Endodermal cell (in vitro differentiated cells): ENCODE data around the gene OPCML. TPM values are rescaled to one million over a fixed set of nuclear protein-coding genes. Genes with fewer than 3 reads are reported as not detected.

Experiments
- DNase-seq: peaks from one replicate; pipeline ENCODE4 v3.0.0-alpha.2; 2017
- H3K27ac ChIP-seq: 2 replicates; pipeline ENCODE4 v1.5.1; 2013; ENCODE audit warnings: mild to moderate bottlenecking, low read depth, low read length, moderate library complexity
- H3K27me3 ChIP-seq: 2 replicates; pipeline ENCODE4 v1.6.1; 2013; ENCODE audit warnings: mild to moderate bottlenecking, low read length, moderate library complexity; ENCODE audit not compliant: insufficient read depth, control insufficient read depth, poor library complexity, severe bottlenecking
- H3K36me3 ChIP-seq: 2 replicates; pipeline ENCODE4 v1.7.0; 2013; ENCODE audit warnings: mild to moderate bottlenecking, low read length, moderate library complexity; ENCODE audit not compliant: control insufficient read depth, insufficient read depth
- H3K4me1 ChIP-seq: one replicate; pipeline ENCODE4 v1.7.0; 2013; ENCODE audit warnings: low read length; ENCODE audit not compliant: control insufficient read depth, insufficient read depth
- H3K4me3 ChIP-seq: 2 replicates; pipeline ENCODE4 v1.5.1; 2013; ENCODE audit warnings: mild to moderate bottlenecking, low read length, moderate library complexity
- H3K9ac ChIP-seq: 2 replicates; pipeline ENCODE4 v1.6.1; 2013; ENCODE audit warnings: mild to moderate bottlenecking, low read length, moderate library complexity; ENCODE audit not compliant: poor library complexity, severe bottlenecking; ENCODE audit errors: extremely low read depth
- H3K9me3 ChIP-seq: 2 replicates; pipeline ENCODE4 v1.6.1; 2013; ENCODE audit warnings: mild to moderate bottlenecking, low read length, moderate library complexity; ENCODE audit not compliant: control insufficient read depth
- H3K27ac Mint-ChIP-seq: 2 replicates; pipeline ENCODE4 v1.8.0; 2020; ENCODE audit warnings: mixed read lengths
- H3K27me3 Mint-ChIP-seq: 2 replicates; pipeline ENCODE4 v1.8.0; 2021; ENCODE audit warnings: mild to moderate bottlenecking, mixed read lengths; ENCODE audit not compliant: insufficient read depth
- H3K36me3 Mint-ChIP-seq: 2 replicates; pipeline ENCODE4 v1.8.0; 2020; ENCODE audit warnings: low read depth, mixed read lengths
- H3K4me1 Mint-ChIP-seq: 2 replicates; pipeline ENCODE4 v1.8.0; 2020; ENCODE audit warnings: mixed read lengths
- H3K4me3 Mint-ChIP-seq: 2 replicates; pipeline ENCODE4 v1.8.0; 2020; ENCODE audit warnings: mild to moderate bottlenecking, moderate library complexity, mixed read lengths
- H3K9me3 Mint-ChIP-seq: 2 replicates; pipeline ENCODE4 v1.8.0; 2020; ENCODE audit warnings: mild to moderate bottlenecking, mixed read lengths
- WGBS, 2 experiments: methylation state at CpG; one replicate each; pipeline versions ENCODE4 v1.1.5 to v1.1.7; 2013; ENCODE audit warnings: missing lambda C conversion rate in 2 of 2, mixed read lengths in 1 of 2; ENCODE audit not compliant: insufficient coverage in 1 of 2, insufficient read length in 1 of 2; 5-methylcytosine and 5-hydroxymethylcytosine counted together
- total RNA-seq, 2 donors: library from RNA; stranded (reverse); fragmentation: NEBNext Ultra II Directional in 1 of 2; extraction: Animal tissue kit (Norgen Biotek cat#: 25700) in 1 of 2; gene quantifications; 2 replicates in 1 of 2; 3 replicates in 1 of 2; pipeline ENCODE4 v1.2.1, GENCODE V29; 2021
- TF ChIP-seq, protein P1 (sequence below): fragments of 200-600 bp; sonication (generic); conservative IDR thresholded peaks from 2 replicates; pipeline ENCODE4 v1.5.0; 2021; ENCODE audit warnings: antibody characterized with exemption, mild to moderate bottlenecking

OPCML gene
- total RNA-seq, 2 donors from 2014 or later, result 0.49 to 0.86 TPM

DNA sequence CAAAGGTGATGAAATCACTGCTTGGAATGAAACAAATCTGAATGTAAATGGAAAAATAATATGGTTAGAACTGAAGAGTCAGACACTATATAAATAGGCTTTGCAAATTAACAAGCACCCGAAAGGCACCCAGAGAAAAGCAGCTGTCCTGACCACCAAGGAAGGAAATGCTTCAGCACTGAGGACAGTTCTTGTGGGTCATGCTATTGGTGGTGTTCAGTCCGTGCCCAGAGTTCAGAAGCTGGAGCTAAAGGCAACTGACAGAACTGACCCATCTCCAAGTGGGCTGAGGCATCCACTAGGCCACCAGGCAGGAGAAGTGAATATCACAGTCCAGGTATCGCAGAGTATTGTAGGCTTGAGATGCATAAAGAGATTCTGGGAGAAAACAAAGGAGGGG, 208.9 kb downstream of the OPCML start:
- H3K4me1 ChIP-seq, result no peaks in the 10 kb centered on the region
- no peaks in the 10 kb centered on the region for H3K36me3 ChIP-seq
- TF ChIP-seq, protein P1, sequence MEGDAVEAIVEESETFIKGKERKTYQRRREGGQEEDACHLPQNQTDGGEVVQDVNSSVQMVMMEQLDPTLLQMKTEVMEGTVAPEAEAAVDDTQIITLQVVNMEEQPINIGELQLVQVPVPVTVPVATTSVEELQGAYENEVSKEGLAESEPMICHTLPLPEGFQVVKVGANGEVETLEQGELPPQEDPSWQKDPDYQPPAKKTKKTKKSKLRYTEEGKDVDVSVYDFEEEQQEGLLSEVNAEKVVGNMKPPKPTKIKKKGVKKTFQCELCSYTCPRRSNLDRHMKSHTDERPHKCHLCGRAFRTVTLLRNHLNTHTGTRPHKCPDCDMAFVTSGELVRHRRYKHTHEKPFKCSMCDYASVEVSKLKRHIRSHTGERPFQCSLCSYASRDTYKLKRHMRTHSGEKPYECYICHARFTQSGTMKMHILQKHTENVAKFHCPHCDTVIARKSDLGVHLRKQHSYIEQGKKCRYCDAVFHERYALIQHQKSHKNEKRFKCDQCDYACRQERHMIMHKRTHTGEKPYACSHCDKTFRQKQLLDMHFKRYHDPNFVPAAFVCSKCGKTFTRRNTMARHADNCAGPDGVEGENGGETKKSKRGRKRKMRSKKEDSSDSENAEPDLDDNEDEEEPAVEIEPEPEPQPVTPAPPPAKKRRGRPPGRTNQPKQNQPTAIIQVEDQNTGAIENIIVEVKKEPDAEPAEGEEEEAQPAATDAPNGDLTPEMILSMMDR, result no peak
- Mint-ChIP-seq H3K9me3 (no peaks in the 10 kb centered on the region), H3K27me3 (no peaks in the 10 kb centered on the region), H3K27ac (no peak overlapping the region), H3K36me3 (no peaks in the 10 kb centered on the region), H3K4me1 (peaks cover 2% of the 10 kb centered on the region), H3K4me3 (no peak overlapping the region)
- H3K9me3 ChIP-seq, result no peaks in the 10 kb centered on the region
- no peak overlapping the region for H3K27ac ChIP-seq
- no peak overlapping the region for H3K9ac ChIP-seq
- 83 to 89% methylated on average over 3 of the region's 3 CpGs for WGBS, 2 experiments
- H3K4me3 ChIP-seq, result no peak overlapping the region
- peak; percentile 60 for DNase-seq
- H3K27me3 ChIP-seq, result no peaks in the 10 kb centered on the region

DNA sequence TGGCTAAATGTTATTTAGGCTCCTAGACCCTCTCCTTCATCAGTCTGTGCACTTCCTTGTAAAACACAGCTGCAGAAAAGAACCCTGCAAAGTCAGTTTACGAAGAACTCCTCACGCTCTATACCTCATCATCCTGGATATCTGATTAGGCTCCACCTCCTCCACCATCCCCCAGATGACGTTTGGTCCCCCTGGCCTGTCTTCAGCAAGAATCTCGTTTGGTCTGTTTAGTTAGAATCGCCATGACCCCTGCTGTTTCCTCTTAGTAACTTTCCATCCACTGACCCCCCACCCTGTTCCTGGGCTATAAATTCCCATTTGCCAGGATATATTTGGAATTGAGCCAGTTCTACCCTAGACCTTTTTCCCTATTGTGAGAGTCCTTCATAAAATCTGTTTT, 214.1 kb downstream of the OPCML start:
- peak; percentile 57 for DNase-seq
- TF ChIP-seq, protein P1, result no peak
- H3K27me3 ChIP-seq, result no peaks in the 10 kb centered on the region
- H3K4me1 Mint-ChIP-seq, result peaks cover 6% of the 10 kb centered on the region
- no peak overlapping the region for H3K9ac ChIP-seq
- no peak overlapping the region for H3K27ac ChIP-seq
- no peaks in the 10 kb centered on the region for H3K9me3 ChIP-seq
- H3K9me3 Mint-ChIP-seq, result no peaks in the 10 kb centered on the region
- H3K36me3 Mint-ChIP-seq, result no peaks in the 10 kb centered on the region
- no peak overlapping the region for H3K27ac Mint-ChIP-seq
- H3K4me3 ChIP-seq, result no peak overlapping the region
- no peaks in the 10 kb centered on the region for H3K4me1 ChIP-seq
- no peaks in the 10 kb centered on the region for H3K36me3 ChIP-seq
- no peaks in the 10 kb centered on the region for H3K27me3 Mint-ChIP-seq
- 66 to 76% methylated on average over 3 to 5 of the region's 5 CpGs for WGBS, 2 experiments
- no peak overlapping the region for H3K4me3 Mint-ChIP-seq

DNA sequence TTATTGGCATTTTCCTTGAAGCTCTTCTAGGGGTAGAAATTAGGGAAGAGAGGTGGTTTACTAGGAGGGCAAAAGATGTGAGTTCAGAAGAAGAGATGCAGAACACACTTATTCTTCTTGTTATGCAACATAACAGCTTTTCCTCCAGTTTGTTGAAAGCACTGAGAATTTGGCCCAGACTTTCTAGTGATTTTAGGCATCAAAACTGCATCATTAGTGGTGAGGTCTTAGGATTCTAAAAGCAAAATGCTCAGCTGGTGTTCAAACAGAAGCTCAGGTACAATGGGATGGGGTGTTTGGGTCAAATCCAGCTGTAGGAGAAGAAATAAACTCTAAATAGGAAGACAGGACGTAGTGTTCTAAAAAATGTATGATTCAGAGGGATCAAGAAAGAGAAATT, 221.1 kb downstream of the OPCML start:
- Histone ChIP-seq H3K4me3 (no peak overlapping the region), H3K27me3 (no peaks in the 10 kb centered on the region), H3K27ac (no peak overlapping the region), H3K9me3 (peaks cover 3% of the 10 kb centered on the region), H3K9ac (no peak overlapping the region), H3K36me3 (no peaks in the 10 kb centered on the region), H3K4me1 (no peaks in the 10 kb centered on the region)
- no peaks in the 10 kb centered on the region for H3K4me1 Mint-ChIP-seq
- TF ChIP-seq, protein P1, result no peak
- 78 to 83% methylated on average over 1 of the region's 1 CpG for WGBS, 2 experiments
- no peak for DNase-seq
- no peaks in the 10 kb centered on the region for H3K36me3 Mint-ChIP-seq
- H3K9me3 Mint-ChIP-seq, result peaks cover 9% of the 10 kb centered on the region
- no peak overlapping the region for H3K4me3 Mint-ChIP-seq
- no peak overlapping the region for H3K27ac Mint-ChIP-seq
- H3K27me3 Mint-ChIP-seq, result no peaks in the 10 kb centered on the region
